ENCODE results near the gene EXOC3L1.

DNA sequence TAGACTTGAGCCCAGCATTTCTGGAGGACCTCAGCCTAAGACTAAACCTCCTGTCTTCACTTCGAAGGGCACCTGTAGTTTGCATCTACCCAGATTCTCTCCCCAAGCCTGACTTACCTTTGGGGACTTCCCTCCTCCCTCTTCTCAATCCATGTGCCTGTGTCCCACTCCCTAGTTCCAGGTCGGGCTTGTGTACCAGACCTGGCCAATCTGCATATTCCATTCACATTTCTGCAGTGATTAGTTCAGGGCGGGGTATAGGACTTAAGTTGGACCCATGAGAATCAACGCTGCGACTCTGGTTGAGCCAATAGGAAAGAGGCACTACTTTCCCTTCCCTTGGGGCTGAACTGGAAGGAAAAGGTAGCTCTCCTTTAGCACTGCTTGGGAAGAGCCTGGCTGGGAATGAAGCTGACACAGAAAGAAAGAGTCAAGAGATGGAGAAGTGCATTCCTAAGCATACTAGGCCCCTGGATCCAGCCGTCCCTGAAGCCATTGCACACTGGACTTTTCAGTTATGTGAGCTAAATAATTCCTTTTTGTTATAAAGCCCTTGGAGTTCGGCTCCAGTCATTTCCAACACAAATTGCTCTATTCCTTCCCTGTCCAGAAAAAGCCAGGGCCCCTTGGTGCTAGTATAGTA is 32.7 kb downstream of the EXOC3L1 start:
- TF ChIP-seq CHD4 (IDR thresholded peaks at IDR 0.05; ENCODE audit: borderline replicate concordance) = no peak
- TF ChIP-seq EP300 (IDR thresholded peaks at IDR 0.05) = no peak
- TF ChIP-seq HOXA7 (CRISPR knock-in tag; IDR thresholded peaks at IDR 0.05) = no peak
- no peak for TF ChIP-seq CBX8 (IDR thresholded peaks at IDR 0.05)
- no peak for TF ChIP-seq CTCF (IDR thresholded peaks at IDR 0.05)
- TF ChIP-seq HMGXB4 (CRISPR knock-in tag; IDR thresholded peaks at IDR 0.05; ENCODE audit: borderline replicate concordance) = no peak
- no peak for TF ChIP-seq POLR2A (IDR thresholded peaks at IDR 0.05; ENCODE audit: low read length)
- TF ChIP-seq RFX5 (IDR thresholded peaks at IDR 0.05) = no peak
- TF ChIP-seq MYC (IDR thresholded peaks at IDR 0.05; ENCODE audit: borderline replicate concordance, low read length) = no peak
- TF ChIP-seq, protein P1, sequence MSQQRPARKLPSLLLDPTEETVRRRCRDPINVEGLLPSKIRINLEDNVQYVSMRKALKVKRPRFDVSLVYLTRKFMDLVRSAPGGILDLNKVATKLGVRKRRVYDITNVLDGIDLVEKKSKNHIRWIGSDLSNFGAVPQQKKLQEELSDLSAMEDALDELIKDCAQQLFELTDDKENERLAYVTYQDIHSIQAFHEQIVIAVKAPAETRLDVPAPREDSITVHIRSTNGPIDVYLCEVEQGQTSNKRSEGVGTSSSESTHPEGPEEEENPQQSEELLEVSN (IDR thresholded peaks at IDR 0.05; ENCODE audit: borderline replicate concordance, low read depth) = no peak
- no peak for TF ChIP-seq RCOR1 (IDR thresholded peaks at IDR 0.05; ENCODE audit: low read depth, low read length)

All from A549 (cell line).